ENCODE measurements around the gene ZNF608.

The ZNF608 gene

GRCh38 chr5:124716169-124716568, 30.3 kb downstream of the ZNF608 start:
- DNase-seq, result no peak

GRCh38 chr5:124714910-124715309, 31.5 kb downstream of the ZNF608 start:
- DNase-seq, result no peak

- DNase-seq, result no peak
Measured at GRCh38 chr5:124713595-124713994, 32.8 kb downstream of the ZNF608 start.

- DNase-seq, result no peak
Measured at GRCh38 chr5:124712731-124713305, 33.6 kb downstream of the ZNF608 start.

GRCh38 chr5:124708086-124708485, 38.4 kb downstream of the ZNF608 start:
- DNase-seq, result no peak

- no peak for DNase-seq
Measured at GRCh38 chr5:124707520-124707919, 38.9 kb downstream of the ZNF608 start.

- peak; percentile 93 for DNase-seq
Measured at GRCh38 chr5:124706729-124707361, 39.6 kb downstream of the ZNF608 start.

- DNase-seq, result peak; percentile 34
Measured at GRCh38 chr5:124706051-124706450, 40.4 kb downstream of the ZNF608 start.

GRCh38 chr5:124705577-124705976, 40.9 kb downstream of the ZNF608 start:
- DNase-seq, result no peak

- DNase-seq, result no peak
Measured at GRCh38 chr5:124704594-124705284, 41.7 kb downstream of the ZNF608 start.

- DNase-seq, result no peak
Measured at GRCh38 chr5:124703995-124704394, 42.4 kb downstream of the ZNF608 start.

GRCh38 chr5:124702525-124702924, 43.9 kb downstream of the ZNF608 start:
- no peak for DNase-seq

GRCh38 chr5:124701873-124702425, 44.5 kb downstream of the ZNF608 start:
- no peak for DNase-seq

- DNase-seq, result no peak
Measured at GRCh38 chr5:124701016-124701415, 45.4 kb downstream of the ZNF608 start.

GRCh38 chr5:124700333-124700732, 46.1 kb downstream of the ZNF608 start:
- DNase-seq, result no peak

- DNase-seq, result no peak
Measured at GRCh38 chr5:124698770-124699169, 47.7 kb downstream of the ZNF608 start.

- DNase-seq, result no peak
Measured at GRCh38 chr5:124697933-124698591, 48.4 kb downstream of the ZNF608 start.

GRCh38 chr5:124697501-124697900, 48.9 kb downstream of the ZNF608 start:
- no peak for DNase-seq

- no peak for DNase-seq
Measured at GRCh38 chr5:124696898-124697297, 49.5 kb downstream of the ZNF608 start.
